Activated T-cell treated with anti-CD3 and anti-CD28 coated beads, Interleukin-2, amount 50 U/mL, for 72 hours (primary cell): Measurements from ENCODE around the gene DCP2. TPM values are rescaled to one million over a fixed set of nuclear protein-coding genes. Genes with fewer than 3 reads are reported as not detected.

Experiments used
- ATAC-seq, 2 donors: fragments of 150-1000 bp; cut with Tn5 transposase; replicated peaks in 1 of 2; 2 replicates each; pipeline ENCODE4 v1.10.0; 2021; ENCODE audit warnings: moderate library complexity in 2 of 2, mild to moderate bottlenecking in 1 of 2
- DNase-seq, 2 donors: peaks; one replicate each; pipeline ENCODE4 v3.0.0; 2021 to 2022; ENCODE audit warnings: mixed read lengths in 1 of 2
- H3K27ac Mint-ChIP-seq: one replicate; pipeline ENCODE4 v1.8.0; 2022; ENCODE audit warnings: mild to moderate bottlenecking, moderate library complexity, mixed read lengths
- H3K27me3 Mint-ChIP-seq: one replicate; pipeline ENCODE4 v1.8.0; 2022; ENCODE audit warnings: low read depth, mixed read lengths
- H3K36me3 Mint-ChIP-seq, 2 donors: one replicate each; pipeline ENCODE4 v1.8.0; 2022; ENCODE audit warnings: mixed read lengths in 2 of 2, mild to moderate bottlenecking in 1 of 2; ENCODE audit not compliant: insufficient read depth in 2 of 2
- H3K4me1 Mint-ChIP-seq: one replicate; pipeline ENCODE4 v1.8.0; 2022; ENCODE audit warnings: low read depth, mixed read lengths
- H3K4me3 Mint-ChIP-seq, 2 donors: one replicate each; pipeline ENCODE4 v1.8.0; 2022; ENCODE audit warnings: mild to moderate bottlenecking in 2 of 2, mixed read lengths in 2 of 2, moderate library complexity in 2 of 2
- H3K9me3 Mint-ChIP-seq, 2 donors: one replicate each; pipeline ENCODE4 v1.8.0; 2022; ENCODE audit warnings: mixed read lengths in 2 of 2
- total RNA-seq, 2 donors: library from RNA; stranded (reverse); gene quantifications; one replicate each; pipeline ENCODE4 v1.2.3, GENCODE V29; 2022

DCP2 gene
- total RNA-seq, 2 donors from 2014 or later: 113 to 138 TPM

GRCh38 chr5:112973904-112974303, 2.7 kb upstream of the DCP2 start:
- peaks cover 0 to 2% of the 10 kb centered on the region in 2 donors for H3K9me3 Mint-ChIP-seq
- peaks cover 6 to 12% of the 10 kb centered on the region in 2 donors for H3K36me3 Mint-ChIP-seq
- H3K27me3 Mint-ChIP-seq: no peaks in the 10 kb centered on the region
- ATAC-seq (no peak), DNase-seq (no peak)
- H3K27ac Mint-ChIP-seq: no peak overlapping the region
- no peak overlapping the region for H3K4me3 Mint-ChIP-seq
- H3K4me1 Mint-ChIP-seq: peaks cover 50% of the 10 kb centered on the region

- Mint-ChIP-seq H3K27me3 (no peaks in the 10 kb centered on the region), H3K4me1 (peaks cover 50% of the 10 kb centered on the region), H3K4me3 (peak overlapping the region in 1 of 2 donors; percentile 97), H3K36me3 (peaks cover 6 to 14% of the 10 kb centered on the region in 2 donors), H3K27ac (peak overlapping the region; percentile 89), H3K9me3 (peaks cover 0 to 2% of the 10 kb centered on the region in 2 donors)
- no peak for ATAC-seq
- no peak for DNase-seq
These were observed 1.7 kb upstream of the DCP2 start for GRCh38 chr5:112974901-112975300.

- peak overlapping the region; percentile 89 for H3K27ac Mint-ChIP-seq
- no peaks in the 10 kb centered on the region for H3K27me3 Mint-ChIP-seq
- peak; percentile 24 to 49 for ATAC-seq
- H3K9me3 Mint-ChIP-seq: peaks cover 0 to 2% of the 10 kb centered on the region in 2 donors
- H3K4me3 Mint-ChIP-seq: peak overlapping the region; percentile 97 to 99
- peak; percentile 33 to 40 for DNase-seq
- H3K36me3 Mint-ChIP-seq: peaks cover 6 to 17% of the 10 kb centered on the region in 2 donors
- peaks cover 56% of the 10 kb centered on the region for H3K4me1 Mint-ChIP-seq
These were observed 722 bp upstream of the DCP2 start for GRCh38 chr5:112975721-112976431.

GRCh38 chr5:112977440-112977861, 853 bp downstream of the DCP2 start:
- Mint-ChIP-seq H3K9me3 (peaks cover 0 to 2% of the 10 kb centered on the region in 2 donors), H3K27ac (peak overlapping the region; percentile 89), H3K4me3 (peak overlapping the region; percentile 97 to 99), H3K36me3 (peaks cover 10 to 21% of the 10 kb centered on the region in 2 donors), H3K27me3 (no peaks in the 10 kb centered on the region), H3K4me1 (peaks cover 60% of the 10 kb centered on the region)
- DNase-seq (no peak), ATAC-seq (no peak)

GRCh38 chr5:112978836-112979235, 2.2 kb downstream of the DCP2 start:
- Mint-ChIP-seq H3K4me1 (peaks cover 67% of the 10 kb centered on the region), H3K36me3 (peaks cover 10 to 26% of the 10 kb centered on the region in 2 donors), H3K27ac (peak overlapping the region; percentile 89), H3K4me3 (peak overlapping the region; percentile 97 to 99), H3K27me3 (no peaks in the 10 kb centered on the region), H3K9me3 (peaks cover 0 to 2% of the 10 kb centered on the region in 2 donors)
- no peak for ATAC-seq
- no peak for DNase-seq

DNA sequence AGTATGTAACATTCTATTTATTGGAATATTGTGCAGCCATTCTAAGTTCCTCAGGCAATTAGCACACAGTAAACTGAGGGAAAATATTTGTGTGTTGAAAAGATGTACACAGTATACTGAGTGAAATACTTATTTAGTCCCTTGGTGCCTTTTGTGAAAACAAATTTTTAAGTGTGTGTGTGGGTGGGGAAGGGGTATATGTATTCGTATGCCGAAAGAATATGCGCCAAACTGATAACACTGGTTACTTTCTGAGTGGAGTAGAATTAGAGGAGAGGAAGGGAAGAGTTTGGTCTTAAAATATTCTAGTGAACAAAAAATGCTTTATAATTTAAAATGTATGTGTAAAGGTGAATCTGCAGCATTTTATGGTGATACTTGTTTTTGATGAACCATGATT, 3.1 kb downstream of the DCP2 start:
- Mint-ChIP-seq H3K36me3 (peaks cover 10 to 28% of the 10 kb centered on the region in 2 donors), H3K27ac (peak overlapping the region; percentile 95), H3K27me3 (no peaks in the 10 kb centered on the region), H3K4me1 (peaks cover 72% of the 10 kb centered on the region), H3K9me3 (peaks cover 0 to 2% of the 10 kb centered on the region in 2 donors), H3K4me3 (peak overlapping the region; percentile 85 to 97)
- no peak for DNase-seq
- no peak for ATAC-seq

DNA sequence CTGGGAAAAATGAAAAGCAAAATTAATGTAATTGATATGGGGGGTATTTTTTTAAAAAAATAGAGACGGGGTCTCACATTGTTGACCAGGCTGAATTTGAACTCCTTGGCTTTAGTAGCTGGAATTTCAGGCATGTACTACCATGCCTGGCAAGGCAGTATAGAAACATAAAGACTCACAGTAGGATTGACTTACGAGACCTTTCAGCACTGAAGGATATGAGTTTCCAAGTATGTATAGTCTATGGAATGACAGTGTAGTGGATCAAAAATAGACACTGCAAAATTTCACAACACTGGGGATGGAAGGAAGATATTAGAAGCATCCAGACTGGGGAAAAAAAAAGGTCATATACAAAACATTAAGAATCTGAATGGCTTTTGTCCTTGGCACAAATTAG, 6.8 kb downstream of the DCP2 start:
- Mint-ChIP-seq H3K36me3 (peaks cover 4 to 16% of the 10 kb centered on the region in 2 donors), H3K9me3 (no peaks in the 10 kb centered on the region), H3K4me3 (no peak overlapping the region), H3K27ac (peak overlapping the region; percentile 2), H3K27me3 (no peaks in the 10 kb centered on the region), H3K4me1 (peaks cover 59% of the 10 kb centered on the region)
- DNase-seq (no peak), ATAC-seq (no peak)

DNA sequence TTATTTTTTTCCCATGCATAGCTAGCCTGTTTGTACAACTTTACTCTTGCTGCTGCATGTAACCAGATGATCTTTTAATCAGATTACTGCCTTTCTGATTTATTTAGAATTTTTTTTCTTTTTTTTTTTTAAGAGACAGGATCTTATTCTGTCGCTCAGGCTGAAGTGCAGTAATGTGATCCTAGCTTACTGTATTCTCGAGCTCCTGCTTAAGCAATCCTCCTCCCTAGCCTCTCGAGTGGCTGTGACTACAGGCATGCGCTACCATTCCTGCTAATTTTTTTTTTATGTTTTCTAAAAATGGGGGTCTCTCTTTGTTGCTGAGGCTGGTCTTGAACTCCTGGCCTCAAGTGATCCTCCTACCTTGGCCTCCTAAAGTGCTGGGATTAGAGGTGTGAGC, 9.6 kb downstream of the DCP2 start:
- no peak overlapping the region for H3K27ac Mint-ChIP-seq
- H3K4me3 Mint-ChIP-seq: no peak overlapping the region
- DNase-seq (no peak), ATAC-seq (no peak)
- H3K4me1 Mint-ChIP-seq: peaks cover 46% of the 10 kb centered on the region
- no peaks in the 10 kb centered on the region for H3K27me3 Mint-ChIP-seq
- H3K36me3 Mint-ChIP-seq: peaks cover 9 to 22% of the 10 kb centered on the region in 2 donors
- no peaks in the 10 kb centered on the region for H3K9me3 Mint-ChIP-seq

GRCh38 chr5:112995764-112996618, 19.4 kb downstream of the DCP2 start:
- peaks cover 16% of the 10 kb centered on the region for H3K4me1 Mint-ChIP-seq
- peak overlapping the region; percentile 31 for H3K27ac Mint-ChIP-seq
- DNase-seq (peak; percentile 75 to 79), ATAC-seq (peak; percentile 62 to 68)
- no peaks in the 10 kb centered on the region for H3K9me3 Mint-ChIP-seq
- no peaks in the 10 kb centered on the region for H3K27me3 Mint-ChIP-seq
- H3K4me3 Mint-ChIP-seq: no peak overlapping the region
- H3K36me3 Mint-ChIP-seq: peaks cover 3 to 19% of the 10 kb centered on the region in 2 donors

- H3K27me3 Mint-ChIP-seq: no peaks in the 10 kb centered on the region
- H3K27ac Mint-ChIP-seq: no peak overlapping the region
- no peak overlapping the region for H3K4me3 Mint-ChIP-seq
- H3K9me3 Mint-ChIP-seq: no peaks in the 10 kb centered on the region
- H3K4me1 Mint-ChIP-seq: peaks cover 10% of the 10 kb centered on the region
- no peak for DNase-seq
- ATAC-seq: no peak
- peaks cover 4 to 23% of the 10 kb centered on the region in 2 donors for H3K36me3 Mint-ChIP-seq
These were observed 20.3 kb downstream of the DCP2 start for GRCh38 chr5:112996830-112997374.

DNA sequence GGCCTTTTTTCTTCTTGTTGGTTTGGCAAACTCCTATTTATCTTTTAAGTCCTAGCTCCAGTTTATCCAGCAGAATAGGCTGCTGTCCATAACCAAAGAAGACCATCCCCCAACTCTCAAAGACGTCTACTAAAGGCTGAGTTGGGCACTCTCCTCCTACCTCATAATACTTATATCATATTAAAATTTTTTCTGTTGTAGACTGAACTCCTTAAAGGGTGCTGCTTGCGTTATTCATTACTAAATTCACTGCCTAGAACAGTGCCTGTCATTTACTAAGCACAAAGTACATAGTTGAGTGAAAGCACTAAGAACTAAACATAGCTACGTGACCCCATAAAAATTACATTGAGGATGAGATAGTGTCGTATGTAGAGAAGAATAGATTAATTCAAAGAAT, 21.7 kb downstream of the DCP2 start:
- peak overlapping the region; percentile 57 for H3K27ac Mint-ChIP-seq
- H3K9me3 Mint-ChIP-seq: no peaks in the 10 kb centered on the region
- H3K36me3 Mint-ChIP-seq: peaks cover 6 to 28% of the 10 kb centered on the region in 2 donors
- no peak for ATAC-seq
- no peak overlapping the region for H3K4me3 Mint-ChIP-seq
- DNase-seq: no peak
- peaks cover 6% of the 10 kb centered on the region for H3K4me1 Mint-ChIP-seq
- H3K27me3 Mint-ChIP-seq: no peaks in the 10 kb centered on the region

- ATAC-seq (no peak), DNase-seq (no peak)
- H3K27ac Mint-ChIP-seq: no peak overlapping the region
- H3K9me3 Mint-ChIP-seq: no peaks in the 10 kb centered on the region
- no peaks in the 10 kb centered on the region for H3K27me3 Mint-ChIP-seq
- peaks cover 6% of the 10 kb centered on the region for H3K4me1 Mint-ChIP-seq
- H3K36me3 Mint-ChIP-seq: peaks cover 4 to 32% of the 10 kb centered on the region in 2 donors
- no peak overlapping the region for H3K4me3 Mint-ChIP-seq
These were observed 23.9 kb downstream of the DCP2 start for GRCh38 chr5:113000466-113000865.

DNA sequence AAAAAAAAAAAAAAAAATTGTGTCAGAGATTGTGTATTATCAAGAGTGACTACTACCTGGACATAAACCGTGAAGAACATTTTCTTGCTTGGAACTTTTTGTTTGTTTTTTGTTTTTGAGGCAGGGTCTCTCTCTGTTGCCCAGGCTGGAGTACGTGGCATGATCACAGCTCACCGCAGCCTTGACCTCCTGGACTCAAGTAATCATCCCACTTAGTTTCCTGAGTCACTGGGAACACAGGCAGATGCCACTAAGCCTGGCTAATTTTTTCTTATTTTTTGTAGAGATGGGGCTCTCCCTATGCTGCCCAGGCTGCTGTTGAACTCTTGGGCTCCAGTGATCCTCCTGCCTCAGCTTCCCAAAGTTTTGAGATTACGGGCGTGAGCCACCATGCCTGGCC, 25.8 kb downstream of the DCP2 start:
- Mint-ChIP-seq H3K9me3 (no peaks in the 10 kb centered on the region), H3K4me3 (no peak overlapping the region), H3K4me1 (peaks cover 5% of the 10 kb centered on the region), H3K27ac (no peak overlapping the region), H3K36me3 (peaks cover 4 to 27% of the 10 kb centered on the region in 2 donors), H3K27me3 (no peaks in the 10 kb centered on the region)
- ATAC-seq: no peak
- no peak for DNase-seq
